ENCODE data around the gene AP1S2. TPM values are rescaled to one million over a fixed set of nuclear protein-coding genes. Genes with fewer than 3 reads are reported as not detected.
A peak's percentile ranks its signal among the peaks of the same experiment; 100 is the strongest.
"Not testable (repeated sequence)": the region's sequence is repeated elsewhere in the genome, so short reads cannot be mapped to it uniquely, and the experiment has no call there.

The AP1S2 gene
- total RNA-seq, 2 experiments from 2014 or later: 22.6 to 28.8 TPM

GRCh38 chrX:15888062-15888461 lies 33.4 kb upstream of the AP1S2 start:
- Mint-ChIP-seq H3K27me3 (no peaks in the 10 kb centered on the region), H3K27ac (no peak overlapping the region), H3K9me3 (no peaks in the 10 kb centered on the region), H3K36me3 (ENCODE audit: low read depth) (no peaks in the 10 kb centered on the region), H3K4me1 (ENCODE audit: low read depth) (peaks cover 5% of the 10 kb centered on the region), H3K4me3 (no peak overlapping the region)
- ATAC-seq (no peak), DNase-seq (no peak)
- CTCF ChIA-PET: no interaction called here
- intact Hi-C loops (cut with micrococcal nuclease): no loop called here
- no peak for TF ChIP-seq CTCF (IDR thresholded peaks at IDR 0.05)
- POLR2A ChIA-PET: no interaction called here

- ChIA-PET CTCF (no interaction called here), POLR2A (no interaction called here)
- H3K27ac Mint-ChIP-seq: no peak overlapping the region
- peaks cover 2% of the 10 kb centered on the region for H3K9me3 Mint-ChIP-seq
- TF ChIP-seq CTCF (IDR thresholded peaks at IDR 0.05): no peak
- H3K4me3 Mint-ChIP-seq: no peak overlapping the region
- intact Hi-C loops (cut with micrococcal nuclease): no loop called here
- H3K4me1 Mint-ChIP-seq (ENCODE audit: low read depth): peaks cover 13% of the 10 kb centered on the region
- DNase-seq (no peak), ATAC-seq (no peak)
- H3K36me3 Mint-ChIP-seq (ENCODE audit: low read depth): peaks cover 5% of the 10 kb centered on the region
- peaks cover 3% of the 10 kb centered on the region for H3K27me3 Mint-ChIP-seq
These were observed 28.9 kb upstream of the AP1S2 start for GRCh38 chrX:15883540-15883863.

GRCh38 chrX:15882704-15883539 lies 28.3 kb upstream of the AP1S2 start:
- peaks cover 5% of the 10 kb centered on the region for H3K36me3 Mint-ChIP-seq (ENCODE audit: low read depth)
- DNase-seq (peak; percentile 26), ATAC-seq (peak; percentile 84)
- no peak overlapping the region for H3K4me3 Mint-ChIP-seq
- intact Hi-C loops (cut with micrococcal nuclease): no loop called here
- H3K9me3 Mint-ChIP-seq: peaks cover 4% of the 10 kb centered on the region
- TF ChIP-seq CTCF (IDR thresholded peaks at IDR 0.05): no peak
- POLR2A ChIA-PET: no interaction called here
- peak overlapping the region; percentile 69 for H3K27ac Mint-ChIP-seq
- H3K4me1 Mint-ChIP-seq (ENCODE audit: low read depth): peaks cover 16% of the 10 kb centered on the region
- peaks cover 3% of the 10 kb centered on the region for H3K27me3 Mint-ChIP-seq
- CTCF ChIA-PET: no interaction called here

- Mint-ChIP-seq H3K4me3 (no peak overlapping the region), H3K4me1 (ENCODE audit: low read depth) (peaks cover 16% of the 10 kb centered on the region), H3K27me3 (peaks cover 3% of the 10 kb centered on the region), H3K9me3 (peaks cover 4% of the 10 kb centered on the region), H3K27ac (no peak overlapping the region), H3K36me3 (ENCODE audit: low read depth) (peaks cover 5% of the 10 kb centered on the region)
- ChIA-PET CTCF (no interaction called here), POLR2A (no interaction called here)
- no peak for TF ChIP-seq CTCF (IDR thresholded peaks at IDR 0.05)
- ATAC-seq: no peak
- intact Hi-C loops (cut with micrococcal nuclease): no loop called here
- DNase-seq: no peak
These were observed 26.8 kb upstream of the AP1S2 start for GRCh38 chrX:15881381-15881897.

GRCh38 chrX:15877914-15878313 lies 23.3 kb upstream of the AP1S2 start:
- H3K9me3 Mint-ChIP-seq; H3K36me3 Mint-ChIP-seq (ENCODE audit: low read depth); H3K4me3 Mint-ChIP-seq; CTCF ChIA-PET; H3K27me3 Mint-ChIP-seq; H3K4me1 Mint-ChIP-seq (ENCODE audit: low read depth); H3K27ac Mint-ChIP-seq; DNase-seq; intact Hi-C loops (cut with micrococcal nuclease): not testable (repeated sequence)
- peak; percentile 34 for ATAC-seq
- POLR2A ChIA-PET: interaction anchor here (0.9 kb wide), 1 partner anchor 23 kb away, joined by 4 read pairs; the partner anchor contains the start of gene AP1S2

All from activated CD8-positive, alpha-beta T cell treated with anti-CD3 and anti-CD28 coated beads for 36 hours (primary cell).